ENCODE measurements around the gene ASL. TPM values are rescaled to one million over a fixed set of nuclear protein-coding genes. Genes with fewer than 3 reads are reported as not detected.

Gene ASL
- total and polyA plus RNA-seq, 12 donors: 12.0 to 32.1 (median 25.3) TPM

- peaks cover 0 to 10% of the 10 kb centered on the region in 2 donors for H3K36me3 ChIP-seq (replicated peaks in 1 of 2)
- peaks cover 0 to under 1% of the 10 kb centered on the region in 2 donors for H3K4me1 ChIP-seq (replicated peaks in 1 of 2)
- intact Hi-C loops (cut with DNase I): no loop called here
- TF ChIP-seq POLR2A (IDR thresholded peaks at IDR 0.05): no peak
- TF ChIP-seq, protein P1, sequence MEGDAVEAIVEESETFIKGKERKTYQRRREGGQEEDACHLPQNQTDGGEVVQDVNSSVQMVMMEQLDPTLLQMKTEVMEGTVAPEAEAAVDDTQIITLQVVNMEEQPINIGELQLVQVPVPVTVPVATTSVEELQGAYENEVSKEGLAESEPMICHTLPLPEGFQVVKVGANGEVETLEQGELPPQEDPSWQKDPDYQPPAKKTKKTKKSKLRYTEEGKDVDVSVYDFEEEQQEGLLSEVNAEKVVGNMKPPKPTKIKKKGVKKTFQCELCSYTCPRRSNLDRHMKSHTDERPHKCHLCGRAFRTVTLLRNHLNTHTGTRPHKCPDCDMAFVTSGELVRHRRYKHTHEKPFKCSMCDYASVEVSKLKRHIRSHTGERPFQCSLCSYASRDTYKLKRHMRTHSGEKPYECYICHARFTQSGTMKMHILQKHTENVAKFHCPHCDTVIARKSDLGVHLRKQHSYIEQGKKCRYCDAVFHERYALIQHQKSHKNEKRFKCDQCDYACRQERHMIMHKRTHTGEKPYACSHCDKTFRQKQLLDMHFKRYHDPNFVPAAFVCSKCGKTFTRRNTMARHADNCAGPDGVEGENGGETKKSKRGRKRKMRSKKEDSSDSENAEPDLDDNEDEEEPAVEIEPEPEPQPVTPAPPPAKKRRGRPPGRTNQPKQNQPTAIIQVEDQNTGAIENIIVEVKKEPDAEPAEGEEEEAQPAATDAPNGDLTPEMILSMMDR (IDR thresholded peaks at IDR 0.05): no peak
- no peaks in the 10 kb centered on the region for H3K9me3 ChIP-seq (replicated peaks in 1 of 3)
- no peak overlapping the region for H3K4me3 ChIP-seq
- no peak for DNase-seq
- H3K27ac ChIP-seq: no peak overlapping the region
- no peaks in the 10 kb centered on the region for H3K27me3 ChIP-seq
- WGBS, 4 donors: 98 to 100% (median 99%) methylated on average over 1 to 6 of the region's 6 CpGs
These were observed 6.5 kb downstream of the ASL start for GRCh38 chr7:66082083-66082482.

DNA sequence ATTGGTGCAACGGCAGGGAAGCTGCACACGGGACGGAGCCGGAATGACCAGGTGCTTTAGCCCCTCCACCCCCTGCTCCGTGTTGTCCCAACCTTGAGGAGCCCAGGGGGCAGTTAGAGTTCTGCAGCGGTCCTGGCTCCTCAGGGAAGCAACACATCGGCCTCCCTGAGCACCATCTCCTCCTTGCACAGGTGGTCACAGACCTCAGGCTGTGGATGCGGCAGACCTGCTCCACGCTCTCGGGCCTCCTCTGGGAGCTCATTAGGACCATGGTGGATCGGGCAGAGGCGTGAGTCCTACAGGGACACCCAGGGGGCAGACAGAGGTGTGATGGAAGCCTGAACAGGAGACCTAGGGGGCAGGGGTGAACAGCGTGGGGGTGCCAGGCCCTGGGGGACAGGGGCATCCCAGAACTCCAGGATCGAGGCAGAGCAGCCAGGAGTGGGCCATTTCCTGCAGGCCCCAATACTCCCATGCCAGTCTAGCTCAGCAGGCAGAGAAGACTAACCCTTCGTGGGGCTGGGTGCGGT, 7.3 kb downstream of the ASL start:
- no peak overlapping the region for H3K4me3 ChIP-seq
- H3K27ac ChIP-seq: no peak overlapping the region
- intact Hi-C loops (cut with DNase I): no loop called here
- DNase-seq: no peak
- TF ChIP-seq, protein P1 (IDR thresholded peaks at IDR 0.05): no peak
- no peak for TF ChIP-seq POLR2A (IDR thresholded peaks at IDR 0.05)
- no peaks in the 10 kb centered on the region for H3K9me3 ChIP-seq (replicated peaks in 1 of 3)
- peaks cover 0 to 10% of the 10 kb centered on the region in 2 donors for H3K36me3 ChIP-seq (replicated peaks in 1 of 2)
- WGBS, 4 donors: 87 to 96% (median 94%) methylated on average over 8 to 16 of the region's 16 CpGs
- no peaks in the 10 kb centered on the region for H3K27me3 ChIP-seq
- H3K4me1 ChIP-seq (replicated peaks in 1 of 2): no peaks in the 10 kb centered on the region

GRCh38 chr7:66083677-66084076, 8.1 kb downstream of the ASL start:
- TF ChIP-seq, protein P1 (IDR thresholded peaks at IDR 0.05): no peak
- TF ChIP-seq POLR2A (IDR thresholded peaks at IDR 0.05): no peak
- Histone ChIP-seq H3K27ac (no peak overlapping the region), H3K36me3 (replicated peaks in 1 of 2) (peaks cover 0 to 10% of the 10 kb centered on the region in 2 donors), H3K4me3 (no peak overlapping the region), H3K4me1 (replicated peaks in 1 of 2) (no peaks in the 10 kb centered on the region), H3K9me3 (replicated peaks in 1 of 3) (no peaks in the 10 kb centered on the region), H3K27me3 (no peaks in the 10 kb centered on the region)
- 86 to 100% (median 96%) methylated on average over 2 of the region's 2 CpGs for WGBS, 4 donors
- no peak for DNase-seq
- intact Hi-C loops (cut with DNase I): no loop called here

GRCh38 chr7:66088861-66089838, 13.5 kb downstream of the ASL start:
- no peaks in the 10 kb centered on the region for H3K9me3 ChIP-seq (replicated peaks in 1 of 3)
- H3K4me1 ChIP-seq (replicated peaks in 1 of 2): no peaks in the 10 kb centered on the region
- peaks cover 0 to 6% of the 10 kb centered on the region in 2 donors for H3K36me3 ChIP-seq (replicated peaks in 1 of 2)
- no peak overlapping the region for H3K4me3 ChIP-seq
- no peaks in the 10 kb centered on the region for H3K27me3 ChIP-seq
- intact Hi-C loops (cut with DNase I): no loop called here
- WGBS, 4 donors: 82 to 88% (median 84%) methylated on average over 16 to 32 of the region's 32 CpGs
- H3K27ac ChIP-seq: no peak overlapping the region
- DNase-seq: no peak
- no peak for TF ChIP-seq POLR2A (IDR thresholded peaks at IDR 0.05)
- TF ChIP-seq, protein P1 (IDR thresholded peaks at IDR 0.05): no peak

All from adrenal gland (tissue), 12 donors.